Mesothelial cell of epicardium (in vitro differentiated cells): Measurements from ENCODE around the gene IQGAP2. TPM values are rescaled to one million over a fixed set of nuclear protein-coding genes. Genes with fewer than 3 reads are reported as not detected.

Experiments used
- DNase-seq, 2 experiments: peaks; one replicate each; pipeline ENCODE4 v3.0.0; 2021; ENCODE audit warnings: low spot score in 2 of 2; ENCODE audit not compliant: unreplicated experiment in 2 of 2
- H3K27ac Mint-ChIP-seq: 2 replicates; pipeline ENCODE4 v1.8.0; 2021; ENCODE audit warnings: mixed read lengths
- H3K27me3 Mint-ChIP-seq: 2 replicates; pipeline ENCODE4 v1.8.0; 2021; ENCODE audit warnings: low read depth, mixed read lengths
- H3K36me3 Mint-ChIP-seq: 2 replicates; pipeline ENCODE4 v1.8.0; 2021; ENCODE audit warnings: mixed read lengths
- H3K4me1 Mint-ChIP-seq: 2 replicates; pipeline ENCODE4 v1.8.0; 2021; ENCODE audit warnings: mixed read lengths
- H3K4me3 Mint-ChIP-seq: 2 replicates; pipeline ENCODE4 v1.8.0; 2021; ENCODE audit warnings: mild to moderate bottlenecking, moderate library complexity, mixed read lengths
- H3K9me3 Mint-ChIP-seq: 2 replicates; pipeline ENCODE4 v1.8.0; 2021; ENCODE audit warnings: mixed read lengths
- total RNA-seq: library from RNA; stranded (reverse); gene quantifications from 3 replicates; pipeline ENCODE4 v1.2.1, GENCODE V29; 2021
- TF ChIP-seq, protein P1 (sequence below): fragments of 200-600 bp; sonication (generic); IDR thresholded peaks from one replicate; pipeline ENCODE4 v1.5.0; 2021; ENCODE audit warnings: antibody characterized with exemption; ENCODE audit not compliant: unreplicated experiment

Gene IQGAP2
- total RNA-seq, 1 donor from 2014 or later, result 13.9 TPM

DNA sequence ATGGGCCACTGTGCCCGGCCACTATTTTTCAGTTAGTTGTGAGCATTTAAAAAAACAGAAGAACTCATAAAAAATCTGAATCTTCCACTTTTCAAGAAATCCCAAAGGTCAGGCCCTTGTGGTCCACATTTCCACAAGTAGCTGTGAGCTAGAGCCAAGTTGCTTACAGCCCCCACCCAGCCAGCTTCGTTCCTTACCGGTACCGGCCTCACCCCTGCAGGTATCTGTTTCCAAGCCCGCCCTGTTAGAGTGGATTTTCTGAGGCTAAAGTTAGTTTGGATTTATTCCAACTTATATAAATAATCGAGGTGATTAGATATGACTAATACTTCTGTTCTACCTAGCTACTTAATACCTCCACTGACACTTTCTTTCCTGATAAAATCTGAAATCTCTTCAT is 139.2 kb downstream of the IQGAP2 start:
- H3K27me3 Mint-ChIP-seq, result peaks cover 13% of the 10 kb centered on the region
- peaks cover 35% of the 10 kb centered on the region for H3K4me1 Mint-ChIP-seq
- H3K9me3 Mint-ChIP-seq, result peaks cover 4% of the 10 kb centered on the region
- no peak overlapping the region for H3K27ac Mint-ChIP-seq
- H3K36me3 Mint-ChIP-seq, result no peaks in the 10 kb centered on the region
- DNase-seq, result no peak
- TF ChIP-seq, protein P1, sequence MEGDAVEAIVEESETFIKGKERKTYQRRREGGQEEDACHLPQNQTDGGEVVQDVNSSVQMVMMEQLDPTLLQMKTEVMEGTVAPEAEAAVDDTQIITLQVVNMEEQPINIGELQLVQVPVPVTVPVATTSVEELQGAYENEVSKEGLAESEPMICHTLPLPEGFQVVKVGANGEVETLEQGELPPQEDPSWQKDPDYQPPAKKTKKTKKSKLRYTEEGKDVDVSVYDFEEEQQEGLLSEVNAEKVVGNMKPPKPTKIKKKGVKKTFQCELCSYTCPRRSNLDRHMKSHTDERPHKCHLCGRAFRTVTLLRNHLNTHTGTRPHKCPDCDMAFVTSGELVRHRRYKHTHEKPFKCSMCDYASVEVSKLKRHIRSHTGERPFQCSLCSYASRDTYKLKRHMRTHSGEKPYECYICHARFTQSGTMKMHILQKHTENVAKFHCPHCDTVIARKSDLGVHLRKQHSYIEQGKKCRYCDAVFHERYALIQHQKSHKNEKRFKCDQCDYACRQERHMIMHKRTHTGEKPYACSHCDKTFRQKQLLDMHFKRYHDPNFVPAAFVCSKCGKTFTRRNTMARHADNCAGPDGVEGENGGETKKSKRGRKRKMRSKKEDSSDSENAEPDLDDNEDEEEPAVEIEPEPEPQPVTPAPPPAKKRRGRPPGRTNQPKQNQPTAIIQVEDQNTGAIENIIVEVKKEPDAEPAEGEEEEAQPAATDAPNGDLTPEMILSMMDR, result no peak
- no peak overlapping the region for H3K4me3 Mint-ChIP-seq

DNA sequence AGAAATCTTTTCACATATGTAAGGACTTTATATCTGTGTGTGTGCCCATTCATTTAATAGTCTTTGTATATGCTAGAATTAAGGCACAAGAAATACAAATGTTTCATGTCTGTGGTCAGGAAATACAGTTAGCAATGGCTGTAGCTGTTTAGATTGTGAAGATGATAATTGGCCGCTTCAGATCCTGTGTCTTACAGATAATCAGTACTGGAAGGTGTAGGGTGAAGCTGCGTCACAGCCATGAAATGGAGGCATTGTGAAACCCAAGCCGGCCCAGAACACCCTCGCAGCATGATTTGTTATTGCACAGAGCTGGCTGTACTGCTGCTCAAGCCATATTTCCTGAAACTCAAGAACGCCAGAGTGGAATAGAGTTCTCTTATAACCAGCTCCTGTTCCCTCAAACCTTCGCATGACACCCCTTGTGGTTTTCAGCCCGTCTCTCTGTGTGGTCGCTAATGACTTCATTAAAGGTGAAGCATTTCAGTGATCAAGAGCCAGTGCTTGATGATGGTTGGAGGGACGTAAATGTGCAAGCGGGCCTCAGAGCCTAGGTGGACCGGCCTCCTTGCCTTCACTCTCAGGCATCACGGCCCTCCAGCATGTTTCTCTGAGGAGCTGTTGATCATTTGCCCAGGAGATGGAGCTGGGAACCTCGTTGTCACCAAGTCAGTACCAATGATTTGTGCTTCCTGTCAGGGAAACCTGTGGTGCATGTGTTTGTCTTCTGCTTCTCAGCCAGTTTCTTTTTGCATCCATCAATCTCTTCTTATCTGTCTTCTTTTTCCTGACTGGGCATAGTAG is 140.0 kb downstream of the IQGAP2 start:
- no peak for DNase-seq
- no peaks in the 10 kb centered on the region for H3K36me3 Mint-ChIP-seq
- H3K27ac Mint-ChIP-seq, result peak overlapping the region; percentile 28
- no peaks in the 10 kb centered on the region for H3K9me3 Mint-ChIP-seq
- H3K27me3 Mint-ChIP-seq, result peaks cover 13% of the 10 kb centered on the region
- TF ChIP-seq, protein P1, result no peak
- peaks cover 42% of the 10 kb centered on the region for H3K4me1 Mint-ChIP-seq
- no peak overlapping the region for H3K4me3 Mint-ChIP-seq

DNA sequence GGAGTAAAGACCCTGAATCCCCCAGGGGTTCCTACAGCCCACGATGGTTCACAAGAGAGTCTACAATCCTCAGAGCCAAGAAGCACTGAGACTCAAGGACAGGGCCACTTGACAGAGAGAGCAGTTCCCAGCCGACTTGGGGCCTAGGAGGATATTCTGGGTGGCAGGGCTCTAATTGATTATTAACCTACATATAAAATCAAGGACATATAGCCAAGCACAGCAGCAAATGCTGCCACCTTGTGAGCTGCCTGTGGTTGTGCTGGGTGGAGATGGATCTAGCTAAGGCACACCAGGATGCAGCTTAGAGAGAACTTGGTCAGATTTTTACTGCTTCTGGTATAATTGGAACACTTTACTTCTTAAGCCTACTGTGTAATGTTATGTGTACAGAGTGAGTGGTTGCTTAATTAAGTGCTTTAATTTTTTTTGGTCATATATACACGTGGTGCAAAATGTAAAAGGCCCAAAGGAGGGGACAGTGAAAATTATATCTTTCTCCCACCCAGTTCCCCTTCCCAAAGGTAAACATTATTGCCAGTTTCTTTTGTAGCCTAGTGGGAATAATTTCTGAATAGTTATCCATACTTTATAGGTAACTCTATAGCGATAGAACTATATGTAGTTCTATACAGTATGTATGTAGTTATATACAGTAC is 141.3 kb downstream of the IQGAP2 start:
- no peak overlapping the region for H3K4me3 Mint-ChIP-seq
- H3K36me3 Mint-ChIP-seq, result no peaks in the 10 kb centered on the region
- TF ChIP-seq, protein P1, result peak; percentile 34
- peaks cover 46% of the 10 kb centered on the region for H3K4me1 Mint-ChIP-seq
- no peaks in the 10 kb centered on the region for H3K9me3 Mint-ChIP-seq
- H3K27ac Mint-ChIP-seq, result no peak overlapping the region
- peaks cover 8% of the 10 kb centered on the region for H3K27me3 Mint-ChIP-seq
- DNase-seq, result no peak

DNA sequence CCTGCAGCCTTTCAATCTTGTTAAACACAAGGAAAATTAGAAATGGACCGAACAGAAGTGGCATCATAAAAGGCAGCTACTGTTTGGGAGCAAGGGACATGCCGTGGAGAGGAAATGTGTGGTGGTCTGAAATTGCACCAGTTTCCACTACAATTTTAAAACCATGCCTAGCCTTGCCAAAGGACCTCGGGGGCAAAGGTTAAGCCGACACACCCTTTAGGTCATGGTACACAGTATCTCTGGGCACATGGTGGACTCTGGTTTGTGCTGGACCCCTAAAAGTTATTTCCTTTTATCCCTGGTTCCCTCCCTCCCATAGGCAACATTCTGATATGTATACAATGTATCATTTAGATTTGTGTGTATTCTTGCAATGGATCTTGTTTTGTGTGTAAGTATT is 142.1 kb downstream of the IQGAP2 start:
- Mint-ChIP-seq H3K4me1 (peaks cover 46% of the 10 kb centered on the region), H3K27me3 (peaks cover 4% of the 10 kb centered on the region), H3K27ac (no peak overlapping the region), H3K4me3 (no peak overlapping the region), H3K9me3 (no peaks in the 10 kb centered on the region), H3K36me3 (no peaks in the 10 kb centered on the region)
- TF ChIP-seq, protein P1, result no peak
- no peak for DNase-seq

DNA sequence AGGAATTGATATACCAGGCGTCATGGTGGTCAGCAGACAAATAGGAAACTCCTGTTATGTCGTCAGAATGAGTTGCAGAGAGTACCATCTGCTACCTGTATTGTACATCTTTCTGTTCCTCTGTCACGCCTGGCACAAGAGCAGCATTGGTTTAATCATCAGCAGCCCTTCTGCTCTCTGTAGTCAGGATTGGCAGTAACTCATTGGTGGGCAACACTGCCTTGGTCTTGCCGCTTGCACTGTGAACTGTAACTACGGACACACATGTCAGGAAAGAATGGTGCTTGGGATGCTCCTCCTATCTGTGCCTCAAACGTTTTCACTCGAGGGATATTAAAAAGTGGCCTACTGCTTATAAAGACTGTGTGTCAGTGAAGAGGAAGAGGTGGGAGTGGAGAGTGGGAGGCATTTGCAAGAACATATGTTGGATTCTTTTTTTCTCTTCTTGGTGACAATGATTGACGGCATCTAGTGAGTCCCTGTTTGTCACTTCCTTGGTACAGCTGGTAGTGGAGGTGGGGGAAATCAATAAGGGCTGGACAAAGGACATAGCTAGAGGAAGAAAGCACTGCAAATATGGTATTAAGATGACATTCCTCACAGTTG is 143.5 kb downstream of the IQGAP2 start:
- TF ChIP-seq, protein P1, result no peak
- DNase-seq, result no peak
- no peak overlapping the region for H3K4me3 Mint-ChIP-seq
- no peaks in the 10 kb centered on the region for H3K36me3 Mint-ChIP-seq
- peaks cover 46% of the 10 kb centered on the region for H3K4me1 Mint-ChIP-seq
- H3K9me3 Mint-ChIP-seq, result no peaks in the 10 kb centered on the region
- no peaks in the 10 kb centered on the region for H3K27me3 Mint-ChIP-seq
- H3K27ac Mint-ChIP-seq, result no peak overlapping the region
